Fibroblast of peridontal ligament (primary cell): ENCODE results near the gene NME7.
"Not testable (repeated sequence)": the region's sequence is repeated elsewhere in the genome, so short reads cannot be mapped to it uniquely, and the experiment has no call there.

Source experiments
- DNase-seq: peaks from one replicate; pipeline ENCODE4 v3.0.0-alpha.2; 2010; ENCODE audit errors: extremely low read depth

Gene NME7

DNA sequence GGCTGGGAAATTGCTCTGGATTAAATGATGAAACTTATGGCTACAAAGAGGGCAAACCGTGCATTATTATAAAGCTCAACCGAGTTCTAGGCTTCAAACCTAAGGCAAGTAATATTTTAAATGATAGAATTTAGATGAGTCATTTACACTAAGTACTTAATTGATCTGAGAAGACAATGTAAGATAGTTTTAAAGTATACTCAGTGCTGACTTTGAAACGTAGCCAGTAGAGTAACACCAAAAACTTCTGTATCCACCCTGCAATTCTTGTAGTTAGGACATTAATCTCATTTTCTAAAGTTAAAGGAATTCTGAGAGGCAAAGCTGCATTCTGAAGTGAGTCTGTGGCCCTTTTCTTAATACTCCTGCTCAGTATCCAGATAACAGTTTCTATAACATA is 240.3 kb downstream of the NME7 start:
- DNase-seq, result no peak

DNA sequence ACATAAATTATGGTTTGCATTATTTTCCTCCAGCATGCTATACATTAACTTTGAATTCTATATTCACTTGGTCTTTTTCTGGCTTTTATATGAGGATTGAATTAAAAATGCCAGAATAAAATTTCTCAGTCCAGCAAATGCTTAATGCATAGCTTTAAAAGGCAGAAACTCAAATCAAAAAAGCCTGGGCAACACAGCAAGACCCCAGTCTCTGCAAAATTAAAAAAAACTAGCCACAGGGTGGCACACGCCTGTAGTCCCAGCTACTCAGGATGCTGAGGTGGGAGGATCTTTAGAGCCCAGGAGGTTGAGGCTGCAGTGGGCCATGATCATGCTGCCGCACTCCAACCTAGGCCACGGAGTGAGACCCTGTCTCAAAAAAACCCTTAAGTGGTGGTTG is 241.3 kb downstream of the NME7 start:
- no peak for DNase-seq

DNA sequence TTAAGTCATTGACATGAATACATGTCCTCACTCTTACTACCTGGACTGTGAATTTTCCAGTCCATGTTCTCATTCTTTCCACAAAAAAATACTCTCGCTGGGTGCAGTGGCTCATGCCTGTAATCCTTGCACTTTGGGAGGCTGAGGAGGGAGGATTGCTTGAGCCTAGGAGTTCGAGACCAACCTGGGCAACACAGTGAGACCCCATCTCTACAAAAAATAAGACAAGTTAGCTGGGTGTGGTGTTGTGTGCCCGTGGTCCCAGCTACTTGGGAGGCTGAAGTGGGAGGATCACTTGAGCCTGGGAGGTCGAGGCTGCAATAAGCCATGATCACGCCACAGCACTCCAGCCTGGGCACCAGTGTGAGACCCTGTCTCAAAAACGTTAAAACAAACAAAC is 242.0 kb downstream of the NME7 start:
- not testable (repeated sequence) for DNase-seq

DNA sequence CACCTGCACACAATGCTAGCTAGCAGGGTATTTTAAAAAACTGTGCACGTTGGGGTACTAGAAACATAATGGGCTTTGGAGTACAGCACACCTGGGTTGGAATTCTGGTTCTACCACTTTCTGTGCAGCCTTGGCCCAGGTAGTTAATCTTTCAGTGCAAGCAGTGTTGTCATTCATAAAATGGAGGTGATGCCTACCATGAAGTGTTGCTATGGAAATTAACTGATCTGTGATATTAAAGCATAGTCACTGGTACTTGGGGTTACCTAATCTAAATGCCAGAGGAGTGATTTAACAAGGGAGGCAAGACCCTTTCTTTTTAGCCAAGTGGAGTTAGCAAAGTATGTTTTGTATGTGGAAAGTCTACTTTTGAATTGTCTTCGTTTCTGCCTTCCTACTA is 243.1 kb downstream of the NME7 start:
- DNase-seq, result no peak

DNA sequence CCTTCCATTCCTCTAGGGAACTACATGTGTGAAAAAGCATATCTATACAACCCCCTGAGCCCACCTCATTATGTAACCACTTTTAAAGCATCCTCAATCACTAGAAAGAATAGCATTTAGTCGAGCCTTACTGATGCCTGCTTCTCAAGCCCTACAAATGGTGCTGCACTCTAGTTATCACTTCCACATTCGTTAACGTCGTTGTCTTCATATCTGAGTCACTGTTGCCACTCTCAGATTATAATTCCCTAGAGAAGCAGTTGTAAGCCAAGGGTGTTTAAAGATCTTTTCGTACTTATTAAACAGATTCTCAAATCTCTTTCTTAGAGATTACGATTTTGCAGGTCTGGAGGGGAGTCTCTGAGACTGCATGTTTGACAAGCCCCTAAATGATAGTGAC is 244.6 kb downstream of the NME7 start:
- no peak for DNase-seq

DNA sequence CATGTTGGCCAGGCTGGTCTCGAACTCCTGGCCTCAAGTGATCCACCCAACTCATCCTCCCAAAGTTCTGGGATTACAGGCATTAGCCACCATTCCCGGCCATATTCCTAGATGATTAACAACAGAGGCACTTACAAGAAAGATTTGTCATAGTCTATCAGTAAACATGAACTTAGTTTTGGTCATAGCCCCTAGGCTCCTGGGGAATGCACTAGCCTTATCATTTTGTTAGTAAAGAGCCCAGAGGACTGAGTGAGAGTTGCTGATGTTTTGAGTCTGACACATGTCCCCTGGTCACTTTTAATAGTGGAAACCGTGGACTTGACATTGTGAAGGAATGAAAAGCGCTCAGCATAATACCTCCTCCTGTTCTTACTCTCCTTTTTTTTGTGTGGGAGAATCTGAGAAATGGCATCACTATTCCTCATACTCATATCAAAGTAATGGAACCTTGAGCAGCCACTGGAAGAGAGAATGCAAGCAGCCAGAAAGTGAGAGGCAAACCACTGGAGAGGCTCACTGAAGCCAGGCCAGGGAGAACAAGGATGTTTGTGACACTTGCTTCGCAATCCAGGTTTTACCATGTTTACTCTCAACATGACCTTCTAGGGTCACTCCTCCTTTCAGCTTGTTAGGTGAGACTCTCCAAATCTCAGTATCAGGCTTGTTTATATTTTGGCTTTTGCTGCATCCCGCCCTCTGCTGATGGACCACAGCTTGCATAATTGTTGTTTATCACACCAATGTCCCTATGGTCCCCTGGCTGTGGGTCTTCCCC is 246.3 kb downstream of the NME7 start:
- no peak for DNase-seq

DNA sequence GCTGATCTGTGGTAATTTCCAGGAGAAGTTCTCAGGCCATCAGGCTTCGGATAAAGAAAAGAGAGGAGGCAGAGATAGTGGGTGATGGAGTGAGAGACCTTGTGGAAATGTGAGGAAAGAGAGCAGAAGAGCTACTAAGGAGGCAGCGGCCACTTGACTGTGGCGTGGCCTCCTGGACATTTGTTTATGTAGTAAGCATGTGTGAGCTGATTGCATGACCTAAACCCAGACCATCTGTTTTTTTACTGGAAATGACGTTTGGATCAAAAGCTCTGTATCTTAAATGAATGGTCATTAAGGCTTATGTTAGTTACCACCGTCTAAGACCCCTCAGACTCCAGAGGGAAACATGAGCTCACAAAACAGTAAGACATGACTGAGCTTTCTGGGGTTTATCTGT is 247.5 kb downstream of the NME7 start:
- DNase-seq, result peak; percentile 46

DNA sequence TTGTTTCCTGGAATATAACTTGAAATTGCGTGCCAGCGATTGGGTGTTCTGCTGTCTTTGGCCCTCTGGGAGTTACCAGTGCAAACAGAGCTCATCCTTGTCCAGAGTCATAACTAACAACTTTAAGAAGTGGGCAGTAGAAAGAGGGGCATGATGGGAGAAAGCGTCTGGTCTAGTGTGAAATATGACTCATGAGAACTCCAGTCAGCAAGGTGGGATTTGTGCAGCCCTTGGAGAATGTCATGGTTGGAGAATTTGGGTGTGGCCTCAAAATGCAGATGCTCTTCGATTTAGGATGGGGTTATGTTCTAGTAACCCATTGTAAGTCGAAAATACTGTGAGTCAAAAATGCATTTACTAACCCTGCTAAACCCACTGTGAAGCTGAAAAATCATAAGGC is 248.2 kb downstream of the NME7 start:
- DNase-seq, result peak; percentile 18

DNA sequence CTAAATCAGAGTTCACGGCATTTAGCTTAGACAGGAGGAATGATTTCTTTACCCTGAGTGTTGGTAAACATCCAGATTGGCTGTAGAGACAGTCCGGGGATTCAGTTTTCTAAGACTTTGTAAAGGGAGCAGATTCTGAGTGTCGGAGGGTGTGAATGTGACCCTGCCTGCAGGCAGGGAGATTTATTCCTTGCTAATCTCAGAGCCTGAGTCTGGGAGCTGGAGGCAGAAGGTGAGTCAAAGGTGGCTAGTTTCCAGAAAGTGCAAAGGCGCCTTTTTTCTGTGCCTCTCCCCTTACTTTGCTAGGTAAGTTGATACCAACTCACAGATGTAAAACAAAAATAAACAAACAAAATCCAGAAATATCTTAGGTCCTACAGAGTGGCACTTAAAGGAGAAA is 249.4 kb downstream of the NME7 start:
- DNase-seq, result no peak

DNA sequence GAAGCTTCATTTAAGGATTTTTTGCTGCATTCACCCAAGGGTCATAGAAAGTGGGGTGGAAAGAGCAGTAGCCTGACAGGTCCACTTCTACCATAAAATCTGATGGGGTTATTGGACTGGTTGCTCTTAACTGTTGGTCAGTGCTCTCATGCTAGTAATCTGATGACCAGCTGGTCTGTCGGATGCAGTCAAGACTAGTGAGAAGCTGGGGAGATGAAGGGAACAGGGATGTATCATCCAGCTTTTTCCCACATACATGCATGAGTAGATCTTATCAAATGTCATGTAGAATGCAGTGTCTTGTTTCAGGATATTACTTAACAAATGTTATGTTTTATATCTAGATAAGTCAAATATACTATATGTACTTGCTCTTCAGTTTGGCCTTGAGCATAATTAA is 250.0 kb downstream of the NME7 start:
- no peak for DNase-seq

DNA sequence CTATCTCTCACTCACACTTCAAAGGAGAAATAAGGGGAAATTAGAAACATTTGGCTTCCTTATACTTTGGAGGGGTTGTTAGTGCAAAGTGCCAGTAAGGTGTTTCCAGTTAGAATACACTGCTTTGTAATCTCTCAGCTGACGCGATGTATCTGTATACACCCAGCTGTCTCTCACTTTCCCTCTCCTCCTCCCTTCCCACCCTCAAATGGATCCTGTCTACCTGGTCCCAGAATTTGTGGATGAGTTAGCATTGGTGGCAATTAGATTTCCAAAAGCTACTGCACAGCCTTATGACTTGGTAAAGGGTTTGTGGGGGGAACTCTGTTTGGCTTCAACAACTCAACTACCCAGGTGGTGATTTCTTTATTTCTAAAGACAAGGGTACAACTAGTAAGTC is 250.6 kb downstream of the NME7 start:
- DNase-seq, result no peak

DNA sequence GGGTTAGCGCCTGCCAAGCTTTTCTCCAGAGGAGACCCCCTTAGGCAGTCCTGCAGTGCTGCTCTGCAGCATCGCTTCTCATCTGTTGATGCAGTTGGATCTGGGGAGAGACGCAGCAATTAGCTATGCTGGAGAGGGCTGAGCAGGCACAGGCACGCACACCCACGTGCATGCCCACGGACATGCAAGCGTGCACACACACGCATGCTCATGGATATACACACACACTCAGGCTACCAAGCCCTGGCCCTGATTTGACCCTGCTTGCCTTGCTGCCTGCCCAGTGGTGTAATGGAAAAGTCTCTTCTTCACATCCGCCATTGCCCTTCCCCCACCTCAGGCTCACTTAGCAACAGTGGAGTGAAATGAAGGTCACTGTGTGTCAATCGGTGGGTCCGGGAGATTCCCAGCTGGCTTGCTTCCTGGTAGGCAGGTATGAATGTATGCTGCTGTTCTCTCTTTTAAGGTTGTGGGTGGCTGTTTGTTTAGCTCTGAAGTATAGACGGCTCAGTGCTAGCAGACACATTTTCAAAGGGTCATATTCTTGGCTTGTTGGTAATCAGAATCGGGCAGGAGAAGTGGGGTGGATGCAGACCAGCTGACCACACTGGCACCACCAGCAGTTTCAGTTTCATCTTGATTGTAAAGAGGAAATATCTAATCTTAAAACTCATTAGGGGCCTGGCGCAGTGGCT is 251.6 kb downstream of the NME7 start:
- peak; percentile 18 for DNase-seq

DNA sequence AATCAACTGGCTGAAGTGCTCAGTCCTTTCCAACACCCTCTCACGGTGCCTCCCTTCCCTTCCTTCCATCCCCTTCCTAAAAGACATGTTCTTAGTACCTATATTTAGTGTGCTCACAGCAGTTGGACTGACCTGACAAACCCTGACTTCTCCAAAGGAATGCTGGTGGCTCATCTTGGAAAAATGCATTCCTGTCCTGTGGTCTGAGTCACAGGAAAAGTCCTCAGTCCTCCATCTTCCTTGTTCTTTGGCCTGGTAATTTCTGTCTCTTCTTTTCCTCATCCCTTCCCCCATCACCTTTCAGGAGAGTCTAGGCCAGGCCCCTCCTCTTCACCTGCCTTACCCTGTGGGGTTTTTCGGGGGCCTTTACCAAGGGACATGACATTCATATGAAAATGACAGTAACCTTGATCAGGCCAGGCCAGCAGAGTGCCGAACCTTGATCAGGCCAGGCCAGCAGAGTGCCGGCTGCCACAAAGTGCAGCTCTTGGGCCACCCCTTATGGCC is 253.9 kb downstream of the NME7 start:
- DNase-seq, result peak; percentile 74

DNA sequence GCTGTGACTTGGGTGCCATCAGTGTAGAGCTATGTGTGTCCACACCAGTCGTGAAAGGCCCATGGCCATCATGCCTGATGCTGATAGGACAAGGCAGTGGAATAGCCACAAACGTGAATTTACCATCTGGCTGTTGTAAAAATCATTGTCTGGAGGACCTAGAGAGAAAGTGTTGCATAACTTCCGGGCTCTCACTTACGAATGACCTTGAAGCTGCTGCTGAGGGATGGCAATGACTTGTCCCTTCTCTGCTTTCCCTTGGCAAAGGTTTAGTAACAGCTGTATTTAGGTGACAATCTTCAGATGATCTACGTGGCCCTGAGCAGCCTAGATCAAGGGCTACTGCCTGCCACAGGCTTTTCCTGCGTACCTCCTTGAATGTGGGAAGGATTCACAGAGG is 255.4 kb downstream of the NME7 start:
- no peak for DNase-seq

DNA sequence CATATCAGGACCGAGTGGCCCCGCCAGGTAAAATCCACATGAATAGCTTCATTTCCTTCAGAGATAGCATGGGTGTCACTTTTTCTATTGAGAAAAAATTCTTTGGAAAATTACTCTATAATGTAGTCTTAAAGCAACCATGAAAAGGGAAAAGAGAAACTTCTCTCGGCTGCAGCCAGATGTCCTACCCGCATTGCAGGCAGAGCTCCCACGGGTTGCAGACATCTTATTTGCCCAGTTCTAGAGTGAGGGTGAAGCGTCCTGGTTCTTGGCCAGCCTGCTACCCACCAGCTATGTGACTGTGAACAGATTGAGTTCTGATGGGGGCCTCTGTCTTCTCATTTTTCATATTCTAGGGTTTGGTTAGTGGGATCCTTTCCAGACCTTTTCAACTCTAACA is 256.1 kb downstream of the NME7 start:
- DNase-seq, result no peak

DNA sequence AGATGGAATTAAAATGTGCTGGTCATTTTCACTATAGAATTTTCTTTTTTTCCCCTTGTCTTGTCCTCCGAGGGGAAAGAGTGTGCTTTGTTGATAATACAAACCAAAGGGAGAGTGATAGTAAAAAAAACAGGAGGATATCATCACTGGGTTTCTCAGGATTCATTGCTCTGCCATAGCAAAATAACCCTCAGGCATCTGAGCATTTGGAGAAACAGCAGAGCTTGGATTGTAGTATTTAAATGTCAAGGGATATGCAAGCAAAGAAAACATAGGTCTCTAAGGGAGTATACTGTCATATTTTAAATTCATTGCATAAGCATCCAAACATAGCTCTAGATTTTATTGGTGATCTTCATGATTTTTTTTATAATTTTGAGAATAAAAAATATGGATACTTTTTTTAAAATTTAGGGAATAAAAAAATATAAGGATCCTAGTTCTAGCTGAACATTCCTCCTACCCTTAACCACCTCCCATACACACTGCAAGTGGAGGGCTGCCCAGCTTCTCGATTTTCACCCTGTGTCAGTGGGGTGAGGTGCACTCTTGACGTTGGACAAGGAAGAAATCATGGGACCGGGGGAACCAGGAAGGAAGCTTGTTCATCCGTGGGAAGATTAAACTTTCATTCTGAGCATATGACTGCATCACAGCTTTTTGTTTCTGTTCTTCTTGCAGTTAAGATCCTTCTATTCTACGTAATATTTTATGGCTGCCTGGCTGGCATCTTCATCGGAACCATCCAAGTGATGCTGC is 256.7 kb downstream of the NME7 start:
- peak; percentile 24 for DNase-seq

DNA sequence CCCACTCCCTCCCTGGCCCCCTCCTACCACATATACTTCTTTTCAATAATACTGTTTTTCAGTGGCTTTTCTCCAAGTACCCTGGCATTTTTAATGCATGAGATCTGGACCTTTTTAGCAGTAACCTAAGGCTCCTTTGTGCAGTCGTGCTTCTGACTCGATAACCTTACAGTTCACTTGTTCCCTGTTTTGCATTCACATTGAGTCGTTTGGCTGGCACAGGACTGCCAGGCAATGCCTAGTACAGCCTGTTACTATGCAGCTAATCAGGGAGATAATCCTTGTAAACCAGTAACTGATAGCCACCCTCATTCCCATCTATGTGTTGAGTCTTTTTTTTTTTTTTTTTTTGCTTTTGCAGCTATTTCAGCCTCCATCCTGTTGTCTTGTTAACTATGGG is 257.4 kb downstream of the NME7 start:
- DNase-seq, result no peak

DNA sequence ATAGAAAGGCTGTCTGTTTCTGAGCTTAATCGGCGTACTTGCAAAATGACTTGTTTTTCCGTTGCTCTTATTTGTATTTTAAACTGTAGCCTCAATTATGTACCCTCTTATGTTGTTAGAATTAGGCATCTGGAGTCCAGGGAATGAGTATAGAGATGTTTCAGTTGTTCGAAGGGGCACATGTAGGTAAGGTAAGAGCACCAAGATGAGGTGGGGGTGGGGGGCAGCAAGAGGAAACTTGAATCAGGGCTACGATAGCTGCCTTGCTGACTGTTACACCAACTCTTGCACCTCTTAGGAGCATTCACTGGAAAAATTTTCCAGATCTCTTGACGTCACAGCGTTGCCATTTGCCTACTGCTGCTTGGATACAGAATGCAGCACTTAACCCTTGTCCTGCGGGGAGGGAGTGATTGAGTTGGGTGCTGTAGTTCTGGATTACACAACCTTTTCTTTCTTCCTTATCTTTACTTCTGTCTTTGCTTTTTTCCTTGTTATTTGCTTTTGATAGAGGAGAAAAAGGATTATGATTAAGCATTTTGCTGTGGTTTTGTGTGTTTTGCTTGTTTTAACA is 257.9 kb downstream of the NME7 start:
- DNase-seq, result peak; percentile 85

DNA sequence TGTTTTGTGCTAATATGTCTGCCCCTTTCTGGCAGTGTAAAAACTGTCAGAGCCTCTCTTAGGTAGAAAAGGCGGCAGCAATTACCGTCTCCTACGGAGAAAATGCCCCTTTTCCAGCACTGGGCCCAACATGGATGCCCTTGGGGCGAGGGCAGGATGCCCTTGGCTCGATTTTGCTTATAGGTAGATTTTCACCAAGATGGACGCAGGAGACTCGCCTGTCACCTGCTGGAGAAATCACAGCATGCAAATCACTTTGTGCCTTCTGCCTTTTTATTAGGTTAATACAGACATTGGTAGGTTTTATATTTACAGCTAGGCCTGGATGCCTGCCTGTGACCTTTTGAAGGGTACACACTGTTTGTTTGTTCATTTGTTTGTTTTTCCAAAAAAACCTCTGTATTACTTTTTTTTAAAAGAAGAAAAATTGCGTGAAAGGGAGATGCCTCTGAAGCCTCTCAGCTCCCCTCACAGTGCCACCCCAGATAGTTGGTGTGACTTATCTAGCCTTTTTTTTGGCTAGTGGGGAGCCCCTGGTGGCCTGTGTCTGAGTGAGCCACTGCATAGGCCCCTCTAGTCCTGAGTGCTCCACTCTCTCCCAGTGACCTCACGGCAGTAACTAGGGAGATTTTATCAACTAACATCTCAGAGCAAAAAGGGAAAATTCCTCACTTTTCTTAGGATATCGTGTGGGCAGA is 258.6 kb downstream of the NME7 start:
- DNase-seq, result no peak

DNA sequence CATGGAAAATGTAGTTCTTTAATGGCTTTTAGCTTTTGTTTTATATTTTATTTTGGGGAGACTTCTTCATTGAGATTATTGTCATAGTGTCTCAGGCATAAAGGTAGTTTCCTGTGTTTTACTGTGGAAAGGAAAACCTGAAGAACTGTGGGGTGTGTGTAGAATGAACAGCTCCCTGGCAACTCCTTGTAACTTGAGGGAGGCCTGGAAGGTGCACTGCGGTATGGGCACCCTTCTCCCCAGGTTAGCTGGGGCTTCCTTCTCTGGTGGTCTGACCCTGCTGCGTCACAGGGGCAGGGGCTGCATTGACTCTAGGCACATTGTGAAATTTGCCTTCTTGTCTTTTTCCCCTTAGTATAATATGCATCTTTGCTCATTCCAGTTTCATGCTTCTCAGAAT is 259.4 kb downstream of the NME7 start:
- no peak for DNase-seq

DNA sequence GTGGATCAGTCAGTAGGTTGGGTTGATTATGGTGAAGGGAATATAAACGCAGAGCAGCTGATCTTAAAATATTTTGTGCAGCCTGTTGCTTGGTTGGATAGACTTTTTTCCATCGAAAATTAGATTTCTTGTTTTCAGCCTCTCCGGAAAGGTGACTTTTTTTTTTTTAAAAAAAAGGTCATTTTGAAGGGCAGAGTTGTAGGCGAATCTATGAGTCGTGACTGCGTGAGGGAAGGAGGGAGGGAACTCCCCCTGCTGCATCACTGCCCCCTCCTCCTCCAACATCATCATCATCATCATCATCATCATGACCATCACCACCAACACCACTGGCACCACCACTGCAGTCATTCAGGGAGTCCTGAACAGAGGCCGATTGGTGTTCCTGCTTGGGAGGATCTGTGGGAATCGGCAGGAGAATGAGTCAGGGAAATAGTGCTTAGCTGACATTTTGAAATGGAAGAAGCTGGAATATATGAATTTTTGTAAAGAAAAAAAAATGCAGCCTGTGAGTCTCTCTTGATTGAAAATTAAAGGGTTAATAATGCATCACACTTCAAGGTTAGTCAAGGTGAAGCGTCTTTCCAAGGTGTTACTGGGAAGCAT is 259.9 kb downstream of the NME7 start:
- DNase-seq, result peak; percentile 23
